HUES48 (cell line): ENCODE results near the gene CHPF2.

ENCODE experiments used
- H3K27ac ChIP-seq: one replicate; pipeline ENCODE4 v1.7.0; 2013; ENCODE audit warnings: low read depth, low read length, inconsistent platforms
- H3K27me3 ChIP-seq: 2 replicates; pipeline ENCODE4 v1.6.1; 2013; ENCODE audit warnings: mild to moderate bottlenecking, low read length; ENCODE audit not compliant: control insufficient read depth, insufficient read depth
- H3K36me3 ChIP-seq: 2 replicates; pipeline ENCODE4 v1.6.1; 2013; ENCODE audit warnings: low read length; ENCODE audit not compliant: control insufficient read depth, insufficient read depth
- H3K4me1 ChIP-seq: 2 replicates; pipeline ENCODE4 v1.6.1; 2013; ENCODE audit warnings: mild to moderate bottlenecking, low read length; ENCODE audit not compliant: control insufficient read depth, insufficient read depth
- H3K4me3 ChIP-seq: 2 replicates; pipeline ENCODE4 v1.5.1; 2013; ENCODE audit warnings: mild to moderate bottlenecking, low read depth, low read length
- H3K9ac ChIP-seq: 2 replicates; pipeline ENCODE4 v1.6.1; 2013; ENCODE audit warnings: mild to moderate bottlenecking, low read depth, low read length, moderate library complexity
- H3K9me3 ChIP-seq: 2 replicates; pipeline ENCODE4 v1.6.1; 2013; ENCODE audit warnings: low read length; ENCODE audit not compliant: control insufficient read depth, insufficient read depth

The CHPF2 gene

DNA sequence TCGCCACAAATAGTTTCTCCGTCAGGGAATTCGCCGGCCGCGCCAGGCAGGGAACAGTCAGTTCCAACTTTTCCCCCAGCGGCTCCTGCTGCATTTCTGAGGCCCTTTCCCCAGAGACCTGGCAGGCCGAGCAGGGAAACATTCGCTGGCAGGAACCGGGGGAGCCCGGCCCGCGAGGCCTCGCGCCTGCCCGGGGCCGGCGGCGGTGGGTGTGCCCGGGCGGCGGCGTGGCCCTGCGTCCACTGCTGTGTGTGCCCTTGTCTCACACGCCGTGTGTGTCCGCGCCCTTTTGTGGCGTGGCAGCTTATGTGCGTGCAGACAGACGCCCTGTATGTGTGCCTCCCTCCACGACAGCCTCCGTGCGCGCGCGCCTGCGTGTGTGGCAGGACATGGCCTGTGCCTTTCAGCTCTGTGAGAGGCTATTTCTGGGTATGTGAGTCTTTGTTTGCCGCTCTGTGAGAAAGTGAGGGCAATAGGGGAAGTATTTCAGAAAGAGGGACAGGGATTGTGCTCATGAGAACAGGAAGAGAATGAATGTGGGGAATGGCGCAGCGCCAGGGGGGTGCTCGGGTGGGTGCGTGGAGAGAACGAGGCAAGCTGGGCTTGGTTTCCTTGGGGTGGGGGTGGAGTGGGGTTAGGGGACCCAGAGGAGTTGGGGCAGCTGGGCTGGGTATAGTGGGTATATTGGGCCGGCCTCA, 16.9 kb downstream of the CHPF2 start:
- Histone ChIP-seq H3K9me3 (no peaks in the 10 kb centered on the region), H3K4me1 (peaks cover 52% of the 10 kb centered on the region), H3K27ac (peak overlapping the region; percentile 33), H3K9ac (no peak overlapping the region), H3K36me3 (no peaks in the 10 kb centered on the region), H3K4me3 (peak overlapping the region; percentile 57), H3K27me3 (peaks cover 73% of the 10 kb centered on the region)

DNA sequence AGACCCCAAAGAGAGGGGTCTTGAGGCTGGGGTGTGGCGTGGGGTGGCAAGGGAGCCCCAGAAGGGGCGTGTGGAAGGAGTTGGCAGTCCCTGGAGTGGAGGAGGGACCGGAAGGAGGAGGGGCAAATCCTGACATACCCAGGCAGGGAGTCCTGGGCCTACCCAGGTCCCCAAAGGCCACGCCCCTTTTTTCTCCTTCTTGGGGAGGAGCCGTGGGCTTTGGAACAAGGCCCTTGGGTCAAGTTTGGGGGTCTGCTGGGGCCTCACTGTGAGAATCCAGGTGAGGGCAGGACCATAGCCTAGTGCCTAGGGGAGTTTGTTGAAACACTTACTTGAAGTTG, 17.4 kb downstream of the CHPF2 start:
- H3K9ac ChIP-seq = no peak overlapping the region
- peaks cover 49% of the 10 kb centered on the region for H3K4me1 ChIP-seq
- H3K9me3 ChIP-seq = no peaks in the 10 kb centered on the region
- no peak overlapping the region for H3K27ac ChIP-seq
- H3K4me3 ChIP-seq = no peak overlapping the region; the same call in 1 of the 2 replicates
- peaks cover 73% of the 10 kb centered on the region for H3K27me3 ChIP-seq
- H3K36me3 ChIP-seq = no peaks in the 10 kb centered on the region

DNA sequence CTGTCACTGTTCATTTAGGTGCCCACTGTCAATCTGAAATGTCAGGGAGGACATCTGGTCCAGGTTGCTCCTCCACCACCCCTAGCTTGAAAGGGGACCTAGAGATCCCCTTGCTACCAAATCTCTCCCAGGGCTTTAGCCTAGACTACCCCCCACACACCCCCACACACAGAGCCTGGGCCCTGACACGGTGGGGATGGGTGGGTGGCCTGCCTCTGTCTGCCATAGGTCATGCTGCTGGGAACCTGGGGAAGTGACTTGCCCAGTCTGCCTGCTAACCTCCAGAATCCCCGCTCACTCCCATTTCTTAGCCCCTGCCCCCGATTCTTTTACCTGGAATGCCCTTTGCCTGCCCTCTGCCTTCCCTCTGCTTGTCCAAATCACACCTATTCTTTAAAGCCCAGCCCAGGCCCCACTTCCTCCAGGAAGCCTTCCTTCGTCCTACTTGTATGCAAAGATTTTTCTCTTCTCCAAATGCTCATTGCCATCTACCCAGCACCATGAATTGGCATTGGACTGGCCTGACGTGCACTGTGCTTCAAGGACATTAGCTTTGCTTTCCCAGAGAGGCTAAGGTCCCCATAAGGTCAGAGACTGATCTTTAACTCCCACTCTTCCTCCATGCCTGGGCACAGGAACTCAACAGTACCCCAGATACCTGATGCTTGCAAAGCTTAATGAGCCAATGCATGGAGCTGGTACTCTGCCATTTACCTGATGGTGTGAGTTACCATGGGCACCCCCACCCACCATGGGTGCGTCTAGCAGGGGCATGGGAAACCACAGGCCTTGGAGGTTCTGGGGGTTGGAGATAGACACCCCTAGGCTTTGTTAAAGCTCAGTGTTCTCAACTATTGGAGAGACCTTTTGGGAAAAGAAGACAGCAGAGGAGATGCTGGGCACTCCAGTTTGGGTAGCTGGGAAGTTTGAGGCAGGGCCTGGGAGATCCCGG, 18.2 kb downstream of the CHPF2 start:
- Histone ChIP-seq H3K9ac (no peak overlapping the region), H3K4me1 (peaks cover 45% of the 10 kb centered on the region), H3K27ac (no peak overlapping the region), H3K4me3 (no peak overlapping the region), H3K27me3 (peaks cover 75% of the 10 kb centered on the region), H3K9me3 (no peaks in the 10 kb centered on the region), H3K36me3 (no peaks in the 10 kb centered on the region)

DNA sequence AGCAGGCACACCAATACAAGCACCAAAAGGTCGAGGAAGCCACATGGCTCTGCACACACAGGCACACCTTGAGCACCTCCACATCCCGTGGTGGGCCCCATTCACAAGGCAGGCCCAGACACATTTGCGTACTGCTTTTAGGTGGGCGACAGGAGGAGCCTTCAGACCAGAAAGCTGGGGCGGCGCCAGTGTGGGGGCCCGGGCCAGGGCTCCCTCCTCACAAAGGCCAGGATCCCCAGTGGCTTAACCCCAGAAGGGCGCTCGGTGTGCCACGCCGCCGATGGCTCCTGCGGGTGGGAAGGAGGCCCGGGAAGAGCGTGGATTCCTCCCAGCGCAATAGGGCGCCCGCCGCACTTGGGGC, 19.0 kb downstream of the CHPF2 start:
- H3K9ac ChIP-seq = no peak overlapping the region
- H3K4me3 ChIP-seq = peak overlapping the region; percentile 79
- H3K9me3 ChIP-seq = no peaks in the 10 kb centered on the region
- no peaks in the 10 kb centered on the region for H3K36me3 ChIP-seq
- H3K4me1 ChIP-seq = peaks cover 38% of the 10 kb centered on the region
- H3K27me3 ChIP-seq = peaks cover 69% of the 10 kb centered on the region
- H3K27ac ChIP-seq = no peak overlapping the region

DNA sequence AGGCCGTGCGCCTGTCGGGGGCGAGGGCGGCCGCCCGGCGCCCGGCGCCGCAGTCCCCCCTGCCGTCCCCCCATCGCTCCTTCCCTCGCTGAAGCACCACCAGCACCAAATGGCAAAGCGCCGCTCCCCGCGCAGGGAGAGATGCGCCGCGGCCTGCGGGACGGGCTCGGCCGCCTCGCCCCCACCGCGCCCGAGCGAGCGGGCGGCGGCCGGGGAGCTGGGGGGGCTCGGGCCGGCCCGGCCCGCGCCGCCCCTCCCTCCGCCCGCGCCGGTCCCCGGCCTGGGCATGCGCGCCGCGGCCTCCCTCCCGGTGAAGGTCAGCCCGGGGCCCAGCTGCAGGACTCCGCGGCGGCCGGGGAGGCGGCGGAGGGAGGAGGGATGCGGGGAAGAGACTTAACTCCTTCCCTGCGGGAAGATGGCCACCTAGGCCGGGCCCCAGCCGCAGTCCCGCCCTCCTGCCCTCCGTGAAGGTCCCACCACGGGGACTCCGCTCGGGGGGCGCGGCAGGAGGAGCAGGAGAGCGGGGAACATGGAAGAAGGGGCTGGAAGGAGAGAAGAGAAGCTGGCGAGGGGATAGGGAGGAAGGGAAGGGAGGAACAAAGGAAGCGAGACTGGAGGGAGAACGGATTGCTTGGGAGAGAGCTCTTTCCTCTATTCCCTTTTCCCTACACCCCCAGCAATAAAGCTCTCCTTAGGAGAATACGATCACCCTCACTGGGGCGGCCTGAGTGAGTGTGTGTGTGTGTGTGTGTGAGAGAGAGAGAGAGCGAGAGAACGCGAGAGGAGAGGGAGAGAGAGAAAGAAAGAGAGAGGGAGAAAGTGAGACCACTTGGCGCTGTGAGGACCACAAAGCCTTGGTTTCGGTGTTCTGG, 19.6 kb downstream of the CHPF2 start:
- Histone ChIP-seq H3K9me3 (no peaks in the 10 kb centered on the region), H3K36me3 (no peaks in the 10 kb centered on the region), H3K4me3 (peak overlapping the region; percentile 79), H3K9ac (peak overlapping the region; percentile 46), H3K27me3 (peaks cover 62% of the 10 kb centered on the region), H3K27ac (no peak overlapping the region), H3K4me1 (peaks cover 33% of the 10 kb centered on the region)

- Histone ChIP-seq H3K36me3 (no peaks in the 10 kb centered on the region), H3K9ac (no peak overlapping the region), H3K4me1 (peaks cover 29% of the 10 kb centered on the region), H3K27me3 (peaks cover 57% of the 10 kb centered on the region), H3K27ac (no peak overlapping the region), H3K4me3 (peak overlapping the region; percentile 79), H3K9me3 (no peaks in the 10 kb centered on the region)
Observed at GRCh38 chr7:151252561-151252835, 20.2 kb downstream of the CHPF2 start.

DNA sequence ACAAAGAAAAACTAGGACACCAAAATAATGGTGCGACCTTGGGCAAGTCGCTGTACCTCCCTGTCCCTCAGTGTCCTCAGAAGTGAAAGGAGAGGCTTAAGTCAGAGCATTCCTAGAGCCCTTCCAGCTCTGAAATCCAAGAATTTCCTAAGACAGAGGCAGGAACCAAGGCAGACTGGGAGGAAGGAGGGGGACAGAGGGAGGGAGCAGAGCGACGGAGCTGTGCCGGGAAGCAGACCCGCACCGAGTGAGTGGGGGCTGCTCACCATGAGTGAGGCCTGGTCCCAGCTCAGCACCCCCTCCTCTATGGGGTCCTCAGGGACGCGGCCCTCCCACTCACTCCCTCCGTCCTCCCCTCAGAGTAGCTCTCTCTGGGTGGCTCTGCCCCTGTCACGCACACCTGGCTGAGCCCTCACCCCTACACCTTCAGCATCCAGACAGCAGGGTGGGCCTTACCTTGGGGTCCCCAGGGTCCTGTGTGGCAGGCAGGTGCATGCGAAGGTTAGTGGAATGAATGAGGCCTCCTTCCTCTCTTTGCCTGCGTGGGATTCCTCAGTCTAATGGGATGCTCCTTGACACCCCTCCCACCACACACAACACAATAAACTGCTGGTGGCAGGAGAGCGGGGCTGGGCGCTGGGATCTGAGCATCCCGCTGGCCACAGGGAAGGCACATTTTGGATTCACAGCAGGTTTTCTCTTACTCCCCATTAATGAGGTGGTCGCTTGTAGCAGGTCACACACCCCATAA, 20.9 kb downstream of the CHPF2 start:
- peak overlapping the region; percentile 79 for H3K4me3 ChIP-seq
- peaks cover 50% of the 10 kb centered on the region for H3K27me3 ChIP-seq

GRCh38 chr7:151254316-151254715, 22.0 kb downstream of the CHPF2 start:
- Histone ChIP-seq H3K36me3 (no peaks in the 10 kb centered on the region), H3K4me1 (peaks cover 23% of the 10 kb centered on the region), H3K4me3 (no peak overlapping the region), H3K27me3 (peaks cover 40% of the 10 kb centered on the region), H3K9me3 (no peaks in the 10 kb centered on the region), H3K9ac (no peak overlapping the region), H3K27ac (no peak overlapping the region)

More for the DNA sequence above, 20.9 kb downstream of the CHPF2 start:
- peaks cover 26% of the 10 kb centered on the region for H3K4me1 ChIP-seq
- H3K9me3 ChIP-seq = no peaks in the 10 kb centered on the region
- H3K9ac ChIP-seq = no peak overlapping the region
- no peak overlapping the region for H3K27ac ChIP-seq
- H3K36me3 ChIP-seq = no peaks in the 10 kb centered on the region

GRCh38 chr7:151254851-151255250, 22.6 kb downstream of the CHPF2 start:
- H3K36me3 ChIP-seq = no peaks in the 10 kb centered on the region
- H3K27me3 ChIP-seq = peaks cover 34% of the 10 kb centered on the region
- no peak overlapping the region for H3K9ac ChIP-seq
- no peak overlapping the region for H3K27ac ChIP-seq
- no peak overlapping the region for H3K4me3 ChIP-seq
- H3K4me1 ChIP-seq = peaks cover 20% of the 10 kb centered on the region; the same call in 1 of the 2 replicates
- no peaks in the 10 kb centered on the region for H3K9me3 ChIP-seq

- Histone ChIP-seq H3K4me1 (peaks cover 18% of the 10 kb centered on the region; the same call in 1 of the 2 replicates), H3K27me3 (peaks cover 29% of the 10 kb centered on the region), H3K36me3 (no peaks in the 10 kb centered on the region), H3K9me3 (no peaks in the 10 kb centered on the region), H3K4me3 (no peak overlapping the region), H3K9ac (no peak overlapping the region), H3K27ac (no peak overlapping the region)
Observed at GRCh38 chr7:151255390-151255789, 23.1 kb downstream of the CHPF2 start.
